BE2C (cell line): Measurements from ENCODE around the gene RASAL3. TPM values are rescaled to one million over a fixed set of nuclear protein-coding genes. Genes with fewer than 3 reads are reported as not detected.

Experiments
- DNase-seq: peaks from one replicate; pipeline ENCODE4 v3.0.0-alpha.2; 2020
- H3K27me3 ChIP-seq: fragments of 250-450 bp; sonication (Bioruptor Pico); 2 replicates; pipeline ENCODE4 v1.5.1; 2020; ENCODE audit warnings: mild to moderate bottlenecking
- H3K36me3 ChIP-seq: fragments of 250-450 bp; sonication (Bioruptor Pico); 2 replicates; pipeline ENCODE4 v1.5.1; 2020; ENCODE audit warnings: mild to moderate bottlenecking
- H3K4me1 ChIP-seq: fragments of 250-450 bp; sonication (Bioruptor Pico); 2 replicates; pipeline ENCODE4 v1.5.1; 2020
- H3K4me3 ChIP-seq: 2 replicates; pipeline ENCODE4 v1.5.1; 2011; ENCODE audit warnings: low read depth, low read length
- H3K9me3 ChIP-seq: fragments of 250-450 bp; sonication (Bioruptor Pico); 2 replicates; pipeline ENCODE4 v1.5.1; 2020
- polyA plus RNA-seq: library from polyadenylated mRNA; unstranded; fragments of >200 nt; gene quantifications from one replicate; pipeline ENCODE4 v1.2.1, GENCODE V29; 2012; ENCODE audit warnings: low read depth, missing spikeins; ENCODE audit not compliant: insufficient read length, insufficient read depth
- TF ChIP-seq, protein P1 (sequence below): IDR thresholded peaks from 2 replicates; pipeline ENCODE4 v1.5.1; 2012; ENCODE audit warnings: mild to moderate bottlenecking, low read depth, low read length

Gene RASAL3
- polyA plus RNA-seq, result not detected

DNA sequence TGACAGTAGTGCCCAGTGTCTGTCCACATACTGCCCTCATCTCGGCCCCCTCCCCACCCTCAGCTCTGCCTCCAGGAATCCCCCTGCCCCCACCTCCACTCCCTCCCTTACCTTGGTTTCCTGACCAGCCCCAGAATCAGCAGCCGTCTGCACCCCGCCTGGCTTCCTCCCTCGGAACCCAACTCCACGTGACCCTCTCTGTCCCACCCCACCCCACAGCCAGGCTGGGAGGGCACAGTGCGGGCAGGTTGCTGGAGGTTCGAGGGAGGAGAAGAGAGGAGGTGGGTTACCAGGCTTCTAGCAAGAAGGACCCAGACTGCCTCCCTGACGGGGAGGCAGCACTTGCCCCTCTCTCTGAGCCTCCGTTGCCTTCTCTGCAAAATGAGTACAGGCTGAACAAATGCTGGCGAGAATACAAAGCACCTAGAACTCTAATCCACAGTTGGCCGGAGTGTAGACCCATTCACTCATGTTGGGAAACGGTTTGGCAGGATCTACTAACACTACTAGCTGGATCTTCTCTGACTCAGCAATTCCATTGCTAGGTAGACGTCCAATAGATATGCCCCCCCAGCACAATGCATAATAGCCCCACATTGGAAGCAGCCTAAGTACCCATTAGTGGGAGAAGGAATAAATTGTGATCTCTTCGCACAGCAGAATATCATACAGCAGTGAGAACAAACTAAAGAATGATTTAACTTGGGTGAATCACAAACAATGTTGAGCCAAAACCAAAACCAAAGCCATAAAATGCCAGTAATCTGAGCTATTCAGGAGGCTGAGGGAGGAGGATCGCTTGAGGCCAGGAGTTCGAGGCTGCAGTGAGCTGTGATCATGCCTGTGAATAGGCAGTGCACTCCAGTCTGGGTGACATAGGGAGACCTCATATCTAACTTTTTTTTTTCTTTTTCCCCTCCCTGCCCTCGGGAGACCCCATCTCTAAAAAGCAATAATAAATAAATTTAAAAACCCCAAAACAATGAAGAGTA is at the start of gene RASAL3:
TSS of gene RASAL3 (minus strand) at position 151 of the 992 bp plus-strand sequence. CDS start 186 bp downstream, outside the sequence.
- no peak within 1 kb of the TSS for H3K4me3 ChIP-seq
- no peaks in the 10 kb centered on the region for H3K9me3 ChIP-seq
- no peaks in the 10 kb centered on the region for H3K4me1 ChIP-seq
- H3K36me3 ChIP-seq, result no peaks in the 10 kb centered on the region
- TF ChIP-seq, protein P1, sequence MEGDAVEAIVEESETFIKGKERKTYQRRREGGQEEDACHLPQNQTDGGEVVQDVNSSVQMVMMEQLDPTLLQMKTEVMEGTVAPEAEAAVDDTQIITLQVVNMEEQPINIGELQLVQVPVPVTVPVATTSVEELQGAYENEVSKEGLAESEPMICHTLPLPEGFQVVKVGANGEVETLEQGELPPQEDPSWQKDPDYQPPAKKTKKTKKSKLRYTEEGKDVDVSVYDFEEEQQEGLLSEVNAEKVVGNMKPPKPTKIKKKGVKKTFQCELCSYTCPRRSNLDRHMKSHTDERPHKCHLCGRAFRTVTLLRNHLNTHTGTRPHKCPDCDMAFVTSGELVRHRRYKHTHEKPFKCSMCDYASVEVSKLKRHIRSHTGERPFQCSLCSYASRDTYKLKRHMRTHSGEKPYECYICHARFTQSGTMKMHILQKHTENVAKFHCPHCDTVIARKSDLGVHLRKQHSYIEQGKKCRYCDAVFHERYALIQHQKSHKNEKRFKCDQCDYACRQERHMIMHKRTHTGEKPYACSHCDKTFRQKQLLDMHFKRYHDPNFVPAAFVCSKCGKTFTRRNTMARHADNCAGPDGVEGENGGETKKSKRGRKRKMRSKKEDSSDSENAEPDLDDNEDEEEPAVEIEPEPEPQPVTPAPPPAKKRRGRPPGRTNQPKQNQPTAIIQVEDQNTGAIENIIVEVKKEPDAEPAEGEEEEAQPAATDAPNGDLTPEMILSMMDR, result no peak
- H3K27me3 ChIP-seq, result peaks cover 23% of the 10 kb centered on the region
- no peak for DNase-seq

DNA sequence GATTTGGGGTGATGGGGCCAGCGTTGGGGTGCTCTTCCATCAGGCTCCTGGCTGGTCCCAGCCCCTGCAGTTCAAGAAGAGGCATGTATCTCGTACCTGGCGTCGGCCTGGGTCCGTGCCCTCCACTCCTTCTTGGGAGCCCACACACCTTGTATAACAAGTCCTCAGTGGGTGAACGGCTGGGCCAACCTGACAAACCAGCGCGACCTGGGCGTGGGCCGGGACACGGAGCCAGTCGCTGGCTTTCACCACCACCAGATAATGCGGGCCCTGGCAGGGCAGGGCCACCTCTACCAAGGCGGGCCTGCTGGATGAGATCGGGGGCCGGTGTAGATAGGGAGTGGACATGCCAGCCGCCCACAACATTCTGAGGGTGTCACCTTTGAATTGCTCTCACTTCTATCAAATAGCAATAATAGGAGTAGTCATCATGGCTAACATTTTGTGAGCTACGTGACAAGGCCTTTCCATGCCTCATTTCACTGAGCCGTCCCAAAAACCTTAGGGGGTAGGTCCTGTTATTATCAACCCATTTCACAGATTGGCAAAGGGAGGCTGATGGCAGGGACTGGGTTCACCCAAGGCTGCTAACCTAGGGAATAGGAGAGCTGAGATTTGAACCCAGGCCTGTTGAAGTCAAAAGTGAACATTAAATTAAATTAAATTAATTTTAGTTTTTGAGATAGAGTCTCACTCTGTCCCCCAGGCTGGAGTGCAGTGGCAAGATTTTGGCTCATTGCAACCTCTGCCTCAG is 47.5 kb upstream of the RASAL3 start:
- Histone ChIP-seq H3K36me3 (no peaks in the 10 kb centered on the region), H3K4me1 (no peaks in the 10 kb centered on the region), H3K27me3 (peaks cover 27% of the 10 kb centered on the region), H3K4me3 (no peak overlapping the region), H3K9me3 (no peaks in the 10 kb centered on the region)
- DNase-seq, result no peak
- TF ChIP-seq, protein P1, result no peak

DNA sequence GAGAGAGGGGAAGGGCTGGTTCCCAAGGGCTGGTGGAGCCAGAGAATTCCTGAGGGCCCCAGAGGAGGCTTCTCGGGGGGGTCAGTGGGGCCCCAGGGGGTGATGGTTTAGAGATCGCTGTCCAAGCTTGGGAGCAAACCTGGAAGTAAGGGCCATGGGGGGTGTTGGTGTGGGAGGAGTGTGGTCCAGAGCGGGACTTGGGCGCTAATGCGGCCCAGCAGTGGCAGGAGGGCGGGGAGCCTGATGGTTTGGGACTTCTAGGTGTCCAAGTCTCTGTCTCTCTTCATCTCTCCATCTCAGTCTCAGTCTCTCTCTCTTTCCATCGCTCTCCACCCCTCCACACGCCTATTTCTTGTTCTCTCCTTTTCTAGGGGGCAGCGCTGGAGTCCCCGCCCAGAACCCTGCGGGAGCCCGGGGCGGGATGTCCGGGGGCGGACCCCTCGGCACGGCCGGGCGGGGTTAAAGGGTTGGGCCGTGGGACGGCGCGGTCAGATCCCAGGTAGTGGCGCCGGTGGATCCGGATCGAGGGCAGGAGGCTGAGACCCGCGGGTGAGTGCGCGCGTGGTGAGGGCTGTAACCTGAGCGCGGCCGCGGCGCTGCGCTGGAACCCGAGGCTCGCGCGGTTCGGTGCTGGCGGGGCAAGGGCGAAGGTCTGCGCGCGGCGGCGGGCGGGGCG is 43.8 kb upstream of the RASAL3 start, which contains the start of gene CYP4F22:
TSS of gene CYP4F22 (plus strand) at position 491 of the 676 bp plus-strand sequence. CDS start 16,812 bp downstream, outside the sequence.
- Histone ChIP-seq H3K4me3 (no peak within 1 kb of the TSS), H3K27me3 (peaks cover 27% of the 10 kb centered on the region), H3K9me3 (no peaks in the 10 kb centered on the region), H3K36me3 (no peaks in the 10 kb centered on the region), H3K4me1 (no peaks in the 10 kb centered on the region)
- TF ChIP-seq, protein P1, result no peak
- no peak for DNase-seq

DNA sequence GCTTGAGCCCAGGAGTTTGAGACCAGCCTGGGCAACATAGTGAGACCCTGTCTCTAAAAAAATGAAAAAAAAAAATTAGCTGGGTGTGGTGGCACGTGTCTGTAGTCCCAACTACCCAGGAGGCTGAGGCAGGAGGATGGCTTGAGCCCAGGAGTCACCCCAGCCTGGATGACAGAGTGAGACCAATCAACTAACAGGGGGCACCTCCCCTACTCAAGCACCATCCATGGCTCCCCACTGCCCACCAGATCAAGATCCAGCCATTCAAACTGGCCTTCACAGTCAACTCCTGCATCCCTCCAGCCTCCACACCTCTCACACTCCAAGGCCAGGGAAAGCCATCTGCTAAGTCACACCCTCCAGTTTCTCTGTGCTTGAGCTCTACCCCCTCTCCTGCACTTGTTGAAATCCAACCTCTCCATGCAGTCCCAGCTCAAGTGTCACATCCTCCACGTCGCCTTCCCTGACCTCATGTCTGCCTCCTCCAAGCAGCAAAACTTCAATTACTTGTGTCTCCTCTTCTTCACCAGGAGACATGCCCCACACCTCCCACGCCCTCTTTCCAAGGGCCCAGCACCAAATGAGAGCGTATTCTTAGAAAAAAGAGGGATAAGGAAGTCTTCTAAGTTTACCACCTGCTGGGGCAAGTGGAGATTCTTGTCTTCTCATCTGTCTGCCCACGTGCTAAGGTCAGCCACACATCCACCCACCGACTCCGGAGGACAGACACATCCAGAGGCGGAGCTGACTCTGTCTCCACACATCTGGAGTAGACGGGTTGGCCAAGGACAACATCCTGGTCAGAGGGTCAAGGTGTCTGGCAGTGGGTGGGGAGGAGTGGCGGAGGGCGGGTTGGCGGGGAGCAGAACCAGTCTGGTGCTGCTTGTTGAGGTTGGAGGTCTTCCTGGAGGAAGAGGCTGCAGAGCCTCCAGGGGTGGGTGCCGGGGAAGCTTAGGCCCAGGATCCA is 43.0 kb upstream of the RASAL3 start:
- H3K27me3 ChIP-seq, result peaks cover 31% of the 10 kb centered on the region
- no peaks in the 10 kb centered on the region for H3K4me1 ChIP-seq
- TF ChIP-seq, protein P1, result no peak
- no peak overlapping the region for H3K4me3 ChIP-seq
- H3K9me3 ChIP-seq, result no peaks in the 10 kb centered on the region
- no peak for DNase-seq
- no peaks in the 10 kb centered on the region for H3K36me3 ChIP-seq

DNA sequence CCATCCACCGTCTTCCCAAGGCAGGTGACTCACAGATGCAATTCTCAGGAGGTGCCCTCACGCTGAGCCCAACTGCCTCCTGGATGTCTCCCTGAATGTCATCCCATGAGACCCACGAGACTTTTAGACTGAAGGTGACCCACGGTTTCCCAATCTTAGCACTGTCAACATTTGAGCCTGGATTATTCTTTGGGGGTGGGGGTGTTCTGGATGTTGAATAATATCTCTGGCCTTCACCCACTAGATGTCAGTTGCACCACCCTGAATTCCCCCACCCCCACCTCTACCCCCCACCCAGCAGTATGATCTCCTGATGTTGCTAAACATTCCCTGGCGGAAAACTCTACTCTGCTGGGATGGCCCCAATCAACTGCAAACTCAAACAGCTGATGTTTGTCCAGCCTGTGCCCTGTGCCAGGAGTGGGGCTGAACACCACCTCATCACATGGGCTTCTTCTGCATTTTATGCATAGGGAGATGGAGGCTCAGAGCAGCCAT is 41.8 kb upstream of the RASAL3 start:
- Histone ChIP-seq H3K4me3 (no peak overlapping the region), H3K9me3 (no peaks in the 10 kb centered on the region), H3K36me3 (no peaks in the 10 kb centered on the region), H3K27me3 (peaks cover 31% of the 10 kb centered on the region), H3K4me1 (no peaks in the 10 kb centered on the region)
- TF ChIP-seq, protein P1, result no peak
- no peak for DNase-seq
